ENCODE results near the gene PPP1R9B.
A peak's percentile ranks its signal among the peaks of the same experiment; 100 is the strongest.

PPP1R9B gene

GRCh38 chr17:50153650-50154575 lies 3.4 kb upstream of the PPP1R9B start:
- peak; percentile 79 for DNase-seq

- no peak for DNase-seq
Observed at GRCh38 chr17:50152736-50153135, 2.3 kb upstream of the PPP1R9B start.

GRCh38 chr17:50151937-50152547 lies 1.6 kb upstream of the PPP1R9B start:
- peak; percentile 94 for DNase-seq

- DNase-seq = peak; percentile 90
Observed at GRCh38 chr17:50151041-50151936, 812 bp upstream of the PPP1R9B start.

- DNase-seq = no peak
Observed at GRCh38 chr17:50149417-50150353, 792 bp downstream of the PPP1R9B start.

GRCh38 chr17:50149091-50149416 lies 1.4 kb downstream of the PPP1R9B start:
- DNase-seq = no peak

- DNase-seq = peak; percentile 50
Observed at GRCh38 chr17:50148226-50149090, 2.0 kb downstream of the PPP1R9B start.

GRCh38 chr17:50147841-50148225 lies 2.6 kb downstream of the PPP1R9B start:
- DNase-seq = no peak

GRCh38 chr17:50146927-50147665 lies 3.4 kb downstream of the PPP1R9B start:
- DNase-seq = no peak

- DNase-seq = no peak
Observed at GRCh38 chr17:50146230-50146926, 4.1 kb downstream of the PPP1R9B start.

GRCh38 chr17:50145532-50146229 lies 4.8 kb downstream of the PPP1R9B start:
- no peak for DNase-seq

- no peak for DNase-seq
Observed at GRCh38 chr17:50144845-50145531, 5.5 kb downstream of the PPP1R9B start.

GRCh38 chr17:50144355-50144754 lies 6.1 kb downstream of the PPP1R9B start:
- no peak for DNase-seq

GRCh38 chr17:50143461-50144176 lies 6.9 kb downstream of the PPP1R9B start:
- no peak for DNase-seq

- DNase-seq = no peak
Observed at GRCh38 chr17:50141745-50142110, 8.7 kb downstream of the PPP1R9B start.

- no peak for DNase-seq
Observed at GRCh38 chr17:50141026-50141744, 9.3 kb downstream of the PPP1R9B start.
